Measurements from ENCODE around the gene PAFAH1B1. TPM values are rescaled to one million over a fixed set of nuclear protein-coding genes. Genes with fewer than 3 reads are reported as not detected.

The PAFAH1B1 gene
- total RNA-seq, 1 experiment from 2014 or later: 210 TPM

- no peaks in the 10 kb centered on the region for H3K36me3 ChIP-seq (ENCODE audit: insufficient read depth, low read length, poor library complexity, severe bottlenecking)
- TF ChIP-seq, protein P1, sequence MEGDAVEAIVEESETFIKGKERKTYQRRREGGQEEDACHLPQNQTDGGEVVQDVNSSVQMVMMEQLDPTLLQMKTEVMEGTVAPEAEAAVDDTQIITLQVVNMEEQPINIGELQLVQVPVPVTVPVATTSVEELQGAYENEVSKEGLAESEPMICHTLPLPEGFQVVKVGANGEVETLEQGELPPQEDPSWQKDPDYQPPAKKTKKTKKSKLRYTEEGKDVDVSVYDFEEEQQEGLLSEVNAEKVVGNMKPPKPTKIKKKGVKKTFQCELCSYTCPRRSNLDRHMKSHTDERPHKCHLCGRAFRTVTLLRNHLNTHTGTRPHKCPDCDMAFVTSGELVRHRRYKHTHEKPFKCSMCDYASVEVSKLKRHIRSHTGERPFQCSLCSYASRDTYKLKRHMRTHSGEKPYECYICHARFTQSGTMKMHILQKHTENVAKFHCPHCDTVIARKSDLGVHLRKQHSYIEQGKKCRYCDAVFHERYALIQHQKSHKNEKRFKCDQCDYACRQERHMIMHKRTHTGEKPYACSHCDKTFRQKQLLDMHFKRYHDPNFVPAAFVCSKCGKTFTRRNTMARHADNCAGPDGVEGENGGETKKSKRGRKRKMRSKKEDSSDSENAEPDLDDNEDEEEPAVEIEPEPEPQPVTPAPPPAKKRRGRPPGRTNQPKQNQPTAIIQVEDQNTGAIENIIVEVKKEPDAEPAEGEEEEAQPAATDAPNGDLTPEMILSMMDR (conservative IDR thresholded peaks at IDR 0.05; ENCODE audit: low read depth, low read length): no peak
- no peak for TF ChIP-seq EZH2 (IDR thresholded peaks at IDR 0.05; ENCODE audit: borderline replicate concordance, low read depth, low read length, poor library complexity, severe bottlenecking)
- intact Hi-C loops (cut with micrococcal nuclease; ENCODE audit: unreplicated experiment): no loop called here
- no peaks in the 10 kb centered on the region for H3K9me3 ChIP-seq (ENCODE audit: low read depth, low read length, poor library complexity, severe bottlenecking)
- H3K27ac ChIP-seq (ENCODE audit: low read depth, low read length, poor library complexity, severe bottlenecking): no peak overlapping the region
- no peaks in the 10 kb centered on the region for H3K4me1 ChIP-seq (ENCODE audit: insufficient read depth, low read length, poor library complexity, severe bottlenecking)
- BruUV-seq (replicated peaks): no TSS peak
- H3K27me3 ChIP-seq (replicated peaks; ENCODE audit: insufficient read depth, low read depth, low read length, poor library complexity): peaks cover 18% of the 10 kb centered on the region
- POLR2A ChIA-PET (ENCODE audit: low non-redundant PET): no interaction called here
- CTCF ChIA-PET: interaction anchor here (0.6 kb wide), 1 partner anchor 41 kb away, joined by 4 read pairs; no protein-coding TSS in a partner anchor
- DNase-seq (ENCODE audit: low spot score): no peak
- H3K4me3 ChIP-seq (ENCODE audit: low read depth, low read length, poor library complexity, severe bottlenecking): no peak overlapping the region
Observed at GRCh38 chr17:2719861-2720260, 126.4 kb downstream of the PAFAH1B1 start.

DNA sequence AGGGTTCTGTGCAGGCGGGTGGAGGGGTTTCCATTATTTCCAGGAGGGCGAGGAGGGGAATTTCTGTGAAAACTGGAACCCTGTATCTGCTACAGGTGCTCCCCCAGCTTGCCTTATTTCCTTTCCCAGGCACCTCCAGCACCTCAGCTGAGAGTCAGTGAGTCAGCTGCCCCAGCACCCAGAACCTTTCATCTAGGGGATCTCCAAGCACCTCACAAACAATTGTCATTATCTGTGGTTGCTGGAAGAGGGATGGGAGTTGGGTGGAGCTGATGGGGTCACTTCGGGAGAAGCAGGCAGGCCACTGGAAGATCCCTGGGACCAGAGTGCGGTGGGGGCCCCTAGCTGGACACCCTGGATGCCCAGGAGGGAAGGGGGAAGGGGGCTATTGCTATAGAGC, 128.1 kb downstream of the PAFAH1B1 start:
- no peak overlapping the region for H3K27ac ChIP-seq (ENCODE audit: low read depth, low read length, poor library complexity, severe bottlenecking)
- no peak for TF ChIP-seq EZH2 (IDR thresholded peaks at IDR 0.05; ENCODE audit: borderline replicate concordance, low read depth, low read length, poor library complexity, severe bottlenecking)
- TF ChIP-seq, protein P1 (conservative IDR thresholded peaks at IDR 0.05; ENCODE audit: low read depth, low read length): no peak
- H3K4me1 ChIP-seq (ENCODE audit: insufficient read depth, low read length, poor library complexity, severe bottlenecking): no peaks in the 10 kb centered on the region
- H3K9me3 ChIP-seq (ENCODE audit: low read depth, low read length, poor library complexity, severe bottlenecking): no peaks in the 10 kb centered on the region
- no TSS peak for BruUV-seq (replicated peaks)
- no peaks in the 10 kb centered on the region for H3K36me3 ChIP-seq (ENCODE audit: insufficient read depth, low read length, poor library complexity, severe bottlenecking)
- ChIA-PET CTCF (no interaction called here), POLR2A (ENCODE audit: low non-redundant PET) (no interaction called here)
- H3K4me3 ChIP-seq (ENCODE audit: low read depth, low read length, poor library complexity, severe bottlenecking): no peak overlapping the region
- no peak for DNase-seq (ENCODE audit: low spot score)
- intact Hi-C loops (cut with micrococcal nuclease; ENCODE audit: unreplicated experiment): no loop called here
- peaks cover 26% of the 10 kb centered on the region for H3K27me3 ChIP-seq (replicated peaks; ENCODE audit: insufficient read depth, low read depth, low read length, poor library complexity)

DNA sequence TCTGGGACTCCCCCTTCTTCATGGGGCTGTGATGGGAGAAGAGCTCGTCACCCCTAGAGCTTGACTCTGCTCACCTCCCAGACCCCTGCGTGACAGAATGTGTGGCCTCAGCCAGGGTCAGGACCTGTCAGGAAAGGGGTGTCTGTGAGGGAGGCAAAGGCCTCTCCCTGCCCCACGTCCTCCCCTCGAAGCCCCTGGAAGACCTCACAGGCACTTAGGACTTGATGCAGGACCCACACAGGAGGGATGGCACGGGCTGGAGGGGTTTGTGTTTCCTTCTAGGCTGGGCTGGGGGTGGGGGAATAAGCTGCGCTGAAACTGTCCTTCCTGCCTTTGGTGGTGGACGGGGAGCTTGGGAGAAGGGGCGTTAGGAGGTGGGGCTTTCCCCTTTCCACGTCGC, 129.2 kb downstream of the PAFAH1B1 start:
- Histone ChIP-seq H3K27ac (ENCODE audit: low read depth, low read length, poor library complexity, severe bottlenecking) (no peak overlapping the region), H3K9me3 (ENCODE audit: low read depth, low read length, poor library complexity, severe bottlenecking) (no peaks in the 10 kb centered on the region), H3K4me1 (ENCODE audit: insufficient read depth, low read length, poor library complexity, severe bottlenecking) (no peaks in the 10 kb centered on the region), H3K4me3 (ENCODE audit: low read depth, low read length, poor library complexity, severe bottlenecking) (no peak overlapping the region), H3K27me3 (replicated peaks; ENCODE audit: insufficient read depth, low read depth, low read length, poor library complexity) (peaks cover 29% of the 10 kb centered on the region), H3K36me3 (ENCODE audit: insufficient read depth, low read length, poor library complexity, severe bottlenecking) (no peaks in the 10 kb centered on the region)
- POLR2A ChIA-PET (ENCODE audit: low non-redundant PET): no interaction called here
- CTCF ChIA-PET: no interaction called here
- TF ChIP-seq, protein P1 (conservative IDR thresholded peaks at IDR 0.05; ENCODE audit: low read depth, low read length): no peak
- TF ChIP-seq EZH2 (IDR thresholded peaks at IDR 0.05; ENCODE audit: borderline replicate concordance, low read depth, low read length, poor library complexity, severe bottlenecking): no peak
- intact Hi-C loops (cut with micrococcal nuclease; ENCODE audit: unreplicated experiment): no loop called here
- no TSS peak for BruUV-seq (replicated peaks)
- no peak for DNase-seq (ENCODE audit: low spot score)

Measured in A673 (cell line).